GM23338 (cell line): ENCODE results near the gene SRD5A2. TPM values are rescaled to one million over a fixed set of nuclear protein-coding genes. Genes with fewer than 3 reads are reported as not detected.

Source experiments
- ATAC-seq: fragments of 200-7000 bp; cut with Tn5 transposase; 3 replicates; pipeline ENCODE4 v1.9.1; 2020
- DNase-seq: peaks from one replicate; pipeline ENCODE4 v3.0.0-alpha.2; 2015; ENCODE audit warnings: low spot score
- H2AFZ ChIP-seq: fragments of 200-600 bp; sonication (generic); 2 replicates; pipeline ENCODE4 v1.8.0; 2016; ENCODE audit warnings: antibody characterized with exemption, mild to moderate bottlenecking, moderate library complexity
- H3F3A ChIP-seq: fragments of 200-600 bp; sonication (generic); replicated peaks from 2 replicates; pipeline ENCODE4 v1.8.0; 2017; ENCODE audit warnings: antibody characterized with exemption, mixed run types, low read depth
- H3K27ac ChIP-seq: fragments of 200-600 bp; sonication (generic); 2 replicates; pipeline ENCODE4 v1.6.1; 2016; ENCODE audit warnings: low read depth
- H3K27me3 ChIP-seq: fragments of 200-600 bp; sonication (generic); 2 replicates; pipeline ENCODE4 v1.8.0; 2016; ENCODE audit warnings: mild to moderate bottlenecking, mixed run types, moderate library complexity; ENCODE audit not compliant: insufficient read depth
- H3K36me3 ChIP-seq: fragments of 200-600 bp; sonication (generic); 2 replicates; pipeline ENCODE4 v1.8.0; 2016; ENCODE audit warnings: mild to moderate bottlenecking; ENCODE audit not compliant: insufficient read depth
- H3K4me1 ChIP-seq: fragments of 200-600 bp; sonication (generic); 2 replicates; pipeline ENCODE4 v1.8.0; 2016; ENCODE audit warnings: mild to moderate bottlenecking, moderate library complexity; ENCODE audit not compliant: insufficient read depth
- H3K4me2 ChIP-seq: fragments of 200-600 bp; sonication (generic); 2 replicates; pipeline ENCODE4 v1.7.1; 2017; ENCODE audit warnings: mixed run types
- H3K4me3 ChIP-seq: fragments of 200-600 bp; sonication (generic); 2 replicates; pipeline ENCODE4 v1.6.1; 2016; ENCODE audit warnings: mixed run types
- H3K79me2 ChIP-seq: fragments of 200-600 bp; sonication (generic); replicated peaks from 2 replicates; pipeline ENCODE4 v1.8.0; 2017; ENCODE audit warnings: mild to moderate bottlenecking; ENCODE audit not compliant: insufficient read depth
- H3K9me2 ChIP-seq: fragments of 200-600 bp; sonication (generic); 2 replicates; pipeline ENCODE4 v1.8.0; 2017; ENCODE audit not compliant: insufficient read depth
- H4K20me1 ChIP-seq: fragments of 200-600 bp; sonication (generic); replicated peaks from 2 replicates; pipeline ENCODE4 v1.8.0; 2017; ENCODE audit warnings: mild to moderate bottlenecking; ENCODE audit not compliant: insufficient read depth
- H3K27ac Mint-ChIP-seq: 2 replicates; pipeline ENCODE4 v1.8.0; 2020; ENCODE audit warnings: inconsistent platforms, mild to moderate bottlenecking, moderate library complexity, mixed read lengths
- H3K27me3 Mint-ChIP-seq: 3 replicates; pipeline ENCODE4 v1.8.0; 2022; ENCODE audit warnings: low read depth, mild to moderate bottlenecking, moderate library complexity, mixed read lengths, inconsistent platforms; ENCODE audit not compliant: insufficient read depth, poor library complexity
- H3K36me3 Mint-ChIP-seq: 3 replicates; pipeline ENCODE4 v1.8.0; 2021; ENCODE audit warnings: low read depth, mild to moderate bottlenecking, inconsistent platforms, moderate library complexity, mixed read lengths
- H3K4me1 Mint-ChIP-seq: 3 replicates; pipeline ENCODE4 v1.8.0; 2020; ENCODE audit warnings: mild to moderate bottlenecking, inconsistent platforms, mixed read lengths
- H3K4me3 Mint-ChIP-seq: 3 replicates; pipeline ENCODE4 v1.8.0; 2021; ENCODE audit warnings: moderate library complexity, mild to moderate bottlenecking, inconsistent platforms, mixed read lengths
- H3K9me3 Mint-ChIP-seq: 3 replicates; pipeline ENCODE4 v1.8.0; 2020; ENCODE audit warnings: moderate library complexity, mild to moderate bottlenecking, inconsistent platforms, mixed read lengths
- CREB1 ChIP-seq: fragments of 250-450 bp; sonication (Bioruptor Pico); IDR thresholded peaks from 2 replicates; pipeline ENCODE4 v1.5.0; 2020; ENCODE audit warnings: low read depth, mild to moderate bottlenecking, moderate library complexity
- EZH2 ChIP-seq: fragments of 200-600 bp; sonication (generic); IDR thresholded peaks from one replicate; pipeline ENCODE4 v1.8.0; 2017; ENCODE audit warnings: antibody characterized with exemption, mild to moderate bottlenecking, low read depth; ENCODE audit not compliant: unreplicated experiment
- EZH2phosphoT487 ChIP-seq: fragments of 200-600 bp; sonication (generic); IDR thresholded peaks from one replicate; pipeline ENCODE4 v1.8.1; 2018; ENCODE audit warnings: antibody characterized with exemption; ENCODE audit not compliant: unreplicated experiment
- JUNB ChIP-seq: IDR thresholded peaks from one replicate; pipeline ENCODE4 v1.6.1; 2016; ENCODE audit warnings: antibody characterized with exemption; ENCODE audit not compliant: unreplicated experiment
- NANOG ChIP-seq: IDR thresholded peaks from 2 replicates; pipeline ENCODE4 v1.6.1; 2016; ENCODE audit warnings: antibody characterized with exemption, borderline replicate concordance
- POLR2AphosphoS5 ChIP-seq: IDR thresholded peaks from 2 replicates; pipeline ENCODE4 v1.6.1; 2016; ENCODE audit warnings: antibody characterized with exemption, low read depth
- REST ChIP-seq: IDR thresholded peaks from one replicate; pipeline ENCODE4 v1.6.1; 2018; ENCODE audit warnings: antibody characterized with exemption; ENCODE audit not compliant: unreplicated experiment
- STAT1 ChIP-seq: IDR thresholded peaks from one replicate; pipeline ENCODE4 v1.6.1; 2016; ENCODE audit warnings: antibody characterized with exemption; ENCODE audit not compliant: unreplicated experiment
- ZNF114 ChIP-seq: fragments of 250-450 bp; sonication (Bioruptor Pico); IDR thresholded peaks from 2 replicates; pipeline ENCODE4 v1.5.0; 2020; ENCODE audit warnings: mild to moderate bottlenecking, moderate library complexity
- ZNF331 ChIP-seq: fragments of 250-450 bp; sonication (Bioruptor Pico); IDR thresholded peaks from 2 replicates; pipeline ENCODE4 v1.5.0; 2020; ENCODE audit warnings: low read depth, mild to moderate bottlenecking, moderate library complexity
- polyA plus RNA-seq: library from polyadenylated mRNA; unstranded; fragments of >200 nt; fragmentation: Nextera tagmentation; extraction: Ambion mirVana; gene quantifications from 2 replicates; pipeline ENCODE4 v1.2.1, GENCODE V29; 2016
- total RNA-seq: library from RNA; depleted of rRNA; stranded (reverse); fragments of >200 nt; shearing (Covaris generic); gene quantifications from 2 replicates; pipeline ENCODE4 v1.2.3, GENCODE V29; 2014
- TF ChIP-seq, protein P1 (sequence below), 2 experiments: fragments of 200-600 bp in 1 of 2; sonication (generic) in 1 of 2; conservative IDR thresholded peaks; 2 replicates each; pipeline versions ENCODE4 v1.5.1 to v1.6.1; 2016 to 2017; ENCODE audit warnings: antibody characterized with exemption in 2 of 2, low read depth in 2 of 2, mild to moderate bottlenecking in 2 of 2, moderate library complexity in 1 of 2
- TF ChIP-seq, protein P2 (sequence below): IDR thresholded peaks from 2 replicates; pipeline ENCODE4 v1.6.1; 2016; ENCODE audit warnings: antibody characterized with exemption

Gene SRD5A2
- total and polyA plus RNA-seq, 2 experiments from 2014 or later: 0.03 to 0.05 TPM

GRCh38 chr2:31577143-31577542 is 3.6 kb downstream of the SRD5A2 start (continued):
- TF ChIP-seq, protein P1, sequence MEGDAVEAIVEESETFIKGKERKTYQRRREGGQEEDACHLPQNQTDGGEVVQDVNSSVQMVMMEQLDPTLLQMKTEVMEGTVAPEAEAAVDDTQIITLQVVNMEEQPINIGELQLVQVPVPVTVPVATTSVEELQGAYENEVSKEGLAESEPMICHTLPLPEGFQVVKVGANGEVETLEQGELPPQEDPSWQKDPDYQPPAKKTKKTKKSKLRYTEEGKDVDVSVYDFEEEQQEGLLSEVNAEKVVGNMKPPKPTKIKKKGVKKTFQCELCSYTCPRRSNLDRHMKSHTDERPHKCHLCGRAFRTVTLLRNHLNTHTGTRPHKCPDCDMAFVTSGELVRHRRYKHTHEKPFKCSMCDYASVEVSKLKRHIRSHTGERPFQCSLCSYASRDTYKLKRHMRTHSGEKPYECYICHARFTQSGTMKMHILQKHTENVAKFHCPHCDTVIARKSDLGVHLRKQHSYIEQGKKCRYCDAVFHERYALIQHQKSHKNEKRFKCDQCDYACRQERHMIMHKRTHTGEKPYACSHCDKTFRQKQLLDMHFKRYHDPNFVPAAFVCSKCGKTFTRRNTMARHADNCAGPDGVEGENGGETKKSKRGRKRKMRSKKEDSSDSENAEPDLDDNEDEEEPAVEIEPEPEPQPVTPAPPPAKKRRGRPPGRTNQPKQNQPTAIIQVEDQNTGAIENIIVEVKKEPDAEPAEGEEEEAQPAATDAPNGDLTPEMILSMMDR (conservative IDR thresholded peaks at IDR 0.05; ENCODE audit: low read depth in 2 of 2): no peak
- TF ChIP-seq STAT1 (no peak), CREB1 (CRISPR knock-in tag) (no peak), REST (no peak), EZH2 (no peak), ZNF114 (no peak), JUNB (no peak)

DNA sequence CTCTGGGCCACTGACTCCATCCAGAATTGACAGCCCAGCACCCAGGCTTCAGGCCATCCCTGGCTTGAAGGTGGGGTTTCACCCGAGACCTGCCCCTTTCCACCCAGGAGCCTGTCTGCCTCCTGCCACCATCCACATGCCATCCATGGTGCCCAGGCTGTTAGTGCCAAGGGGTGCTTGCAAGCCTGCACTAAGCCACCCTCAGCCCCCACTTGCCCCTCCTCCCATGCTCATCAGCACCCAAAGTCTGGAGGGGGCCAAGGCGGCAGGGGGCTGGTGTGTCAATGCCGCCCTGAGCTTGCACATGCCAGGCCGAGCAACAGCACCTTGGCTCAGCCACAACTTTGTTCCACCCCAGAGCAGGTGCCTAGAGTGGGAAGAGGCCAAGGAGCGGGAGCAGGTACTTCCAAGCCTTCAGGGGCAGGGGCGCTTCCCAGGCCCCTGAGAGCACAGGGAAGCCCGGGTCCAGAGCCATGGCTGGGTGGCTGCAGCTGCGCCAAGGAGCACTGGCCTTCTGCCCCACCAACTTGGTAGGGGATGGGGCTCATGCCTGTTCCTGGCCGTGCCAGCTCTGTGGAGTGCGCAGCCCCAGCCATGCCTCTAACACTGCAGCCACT is 12.0 kb downstream of the SRD5A2 start:
- H3K4me1 Mint-ChIP-seq: no peaks in the 10 kb centered on the region
- ATAC-seq: no peak
- no peaks in the 10 kb centered on the region for H3K9me2 ChIP-seq
- no peak overlapping the region for H3K27ac Mint-ChIP-seq
- H2AFZ ChIP-seq: no peak overlapping the region
- no peak overlapping the region for H3K4me3 ChIP-seq
- H3K79me2 ChIP-seq: no peaks in the 10 kb centered on the region
- H3K4me3 Mint-ChIP-seq: no peak overlapping the region
- H3K4me2 ChIP-seq: no peak overlapping the region
- H3F3A ChIP-seq: no peaks in the 10 kb centered on the region
- peaks cover 10% of the 10 kb centered on the region for H3K9me3 Mint-ChIP-seq
- no peaks in the 10 kb centered on the region for H3K36me3 ChIP-seq
- H4K20me1 ChIP-seq: no peaks in the 10 kb centered on the region
- no peaks in the 10 kb centered on the region for H3K4me1 ChIP-seq
- H3K36me3 Mint-ChIP-seq: no peaks in the 10 kb centered on the region
- peaks cover 1% of the 10 kb centered on the region for H3K27me3 Mint-ChIP-seq
- no peak overlapping the region for H3K27ac ChIP-seq
- H3K27me3 ChIP-seq: no peaks in the 10 kb centered on the region
- DNase-seq: no peak
- TF ChIP-seq NANOG (no peak), ZNF331 (no peak), CREB1 (CRISPR knock-in tag) (no peak), REST (no peak), POLR2AphosphoS5 (no peak), EZH2phosphoT487 (no peak), JUNB (no peak), EZH2 (no peak)
- TF ChIP-seq, protein P2, sequence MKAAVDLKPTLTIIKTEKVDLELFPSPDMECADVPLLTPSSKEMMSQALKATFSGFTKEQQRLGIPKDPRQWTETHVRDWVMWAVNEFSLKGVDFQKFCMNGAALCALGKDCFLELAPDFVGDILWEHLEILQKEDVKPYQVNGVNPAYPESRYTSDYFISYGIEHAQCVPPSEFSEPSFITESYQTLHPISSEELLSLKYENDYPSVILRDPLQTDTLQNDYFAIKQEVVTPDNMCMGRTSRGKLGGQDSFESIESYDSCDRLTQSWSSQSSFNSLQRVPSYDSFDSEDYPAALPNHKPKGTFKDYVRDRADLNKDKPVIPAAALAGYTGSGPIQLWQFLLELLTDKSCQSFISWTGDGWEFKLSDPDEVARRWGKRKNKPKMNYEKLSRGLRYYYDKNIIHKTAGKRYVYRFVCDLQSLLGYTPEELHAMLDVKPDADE: no peak
- TF ChIP-seq, protein P1 (conservative IDR thresholded peaks at IDR 0.05; ENCODE audit: low read depth in 2 of 2): no peak
